Body of pancreas (tissue), 4 donors: ENCODE results near the gene VTN.

Experiments used
- CTCF ChIP-seq, 7 experiments: fragments of 450-650 bp in 4 of 7; fragments of 200-600 bp in 3 of 7; sonication (generic) in 3 of 7; IDR thresholded peaks; one replicate each; pipeline ENCODE4 v1.5.1; 2016 to 2019; ENCODE audit warnings: antibody characterized with exemption in 7 of 7
- POLR2A ChIP-seq, 3 donors: fragments of 450-650 bp; IDR thresholded peaks; one replicate each; pipeline ENCODE4 v1.6.1; 2016; ENCODE audit warnings: antibody characterized with exemption in 3 of 3, mild to moderate bottlenecking in 2 of 3

- TF ChIP-seq CTCF (IDR thresholded peaks at IDR 0.05) (no peak), POLR2A (IDR thresholded peaks at IDR 0.05) (no peak)
Observed at GRCh38 chr17:28331891-28332420, 38.2 kb downstream of the VTN start.
